Neural progenitor cell (in vitro differentiated cells): Measurements from ENCODE around the gene BPIFB4. TPM values are rescaled to one million over a fixed set of nuclear protein-coding genes. Genes with fewer than 3 reads are reported as not detected.

ENCODE experiments used
- DNase-seq: peaks from one replicate; pipeline ENCODE4 v3.0.0-alpha.2; 2016; ENCODE audit warnings: low spot score
- H2AFZ ChIP-seq: fragments of 200-600 bp; sonication (generic); replicated peaks from 2 replicates; pipeline ENCODE4 v1.6.1; 2016; ENCODE audit warnings: antibody characterized with exemption
- H3F3A ChIP-seq: fragments of 200-600 bp; sonication (generic); 2 replicates; pipeline ENCODE4 v1.6.1; 2016; ENCODE audit warnings: antibody characterized with exemption, low read depth
- H3K27ac ChIP-seq: fragments of 200-600 bp; sonication (generic); 2 replicates; pipeline ENCODE4 v1.5.1; 2016; ENCODE audit warnings: mild to moderate bottlenecking
- H3K27me3 ChIP-seq: fragments of 200-600 bp; sonication (generic); 2 replicates; pipeline ENCODE4 v1.6.1; 2016; ENCODE audit warnings: mild to moderate bottlenecking, moderate library complexity
- H3K36me3 ChIP-seq: fragments of 200-600 bp; sonication (generic); 2 replicates; pipeline ENCODE4 v1.5.1; 2016
- H3K4me1 ChIP-seq: fragments of 200-600 bp; sonication (generic); 2 replicates; pipeline ENCODE4 v1.6.1; 2016; ENCODE audit warnings: mixed run types
- H3K4me2 ChIP-seq: fragments of 200-600 bp; sonication (generic); 2 replicates; pipeline ENCODE4 v1.6.1; 2016
- H3K4me3 ChIP-seq: fragments of 200-600 bp; sonication (generic); 2 replicates; pipeline ENCODE4 v1.5.1; 2016
- H3K79me2 ChIP-seq: fragments of 200-600 bp; sonication (generic); 2 replicates; pipeline ENCODE4 v1.6.1; 2016; ENCODE audit warnings: low read depth
- H3K9ac ChIP-seq: fragments of 200-600 bp; sonication (generic); 2 replicates; pipeline ENCODE4 v1.6.1; 2016
- H3K9me3 ChIP-seq: fragments of 200-600 bp; sonication (generic); 2 replicates; pipeline ENCODE4 v1.5.1; 2016; ENCODE audit warnings: low read depth
- H4K20me1 ChIP-seq: fragments of 200-600 bp; sonication (generic); 2 replicates; pipeline ENCODE4 v1.6.1; 2016; ENCODE audit warnings: low read depth
- H3K27ac Mint-ChIP-seq: 3 replicates; pipeline ENCODE4 v1.8.0; 2021; ENCODE audit warnings: mixed read lengths
- H3K27me3 Mint-ChIP-seq: 2 replicates; pipeline ENCODE4 v1.8.0; 2022; ENCODE audit warnings: low read depth, mild to moderate bottlenecking, inconsistent platforms, moderate library complexity, mixed read lengths; ENCODE audit not compliant: insufficient read depth
- H3K36me3 Mint-ChIP-seq: 3 replicates; pipeline ENCODE4 v1.8.0; 2021; ENCODE audit warnings: mixed read lengths
- H3K4me1 Mint-ChIP-seq: 3 replicates; pipeline ENCODE4 v1.8.0; 2021; ENCODE audit warnings: mixed read lengths
- H3K4me3 Mint-ChIP-seq: 3 replicates; pipeline ENCODE4 v1.8.0; 2021; ENCODE audit warnings: mild to moderate bottlenecking, moderate library complexity, mixed read lengths
- H3K9me3 Mint-ChIP-seq: 3 replicates; pipeline ENCODE4 v1.8.0; 2020; ENCODE audit warnings: mixed read lengths
- CTCF ChIP-seq: fragments of 200-600 bp; sonication (generic); IDR thresholded peaks from 2 replicates; pipeline ENCODE4 v1.5.1; 2017; ENCODE audit warnings: antibody characterized with exemption, mild to moderate bottlenecking
- EZH2 ChIP-seq: fragments of 200-600 bp; sonication (generic); IDR thresholded peaks from 2 replicates; pipeline ENCODE4 v1.6.1; 2017; ENCODE audit warnings: antibody characterized with exemption, mild to moderate bottlenecking, moderate library complexity
- EZH2phosphoT487 ChIP-seq: fragments of 200-600 bp; sonication (generic); IDR thresholded peaks from 2 replicates; pipeline ENCODE4 v1.6.1; 2017; ENCODE audit warnings: antibody characterized with exemption
- total RNA-seq: library from RNA; depleted of rRNA; stranded (reverse); fragments of >200 nt; gene quantifications from 2 replicates; pipeline ENCODE4 v1.2.3, GENCODE V29; 2015; ENCODE audit warnings: low replicate concordance

Gene BPIFB4
- total RNA-seq, 1 donor from 2014 or later = not detected

DNA sequence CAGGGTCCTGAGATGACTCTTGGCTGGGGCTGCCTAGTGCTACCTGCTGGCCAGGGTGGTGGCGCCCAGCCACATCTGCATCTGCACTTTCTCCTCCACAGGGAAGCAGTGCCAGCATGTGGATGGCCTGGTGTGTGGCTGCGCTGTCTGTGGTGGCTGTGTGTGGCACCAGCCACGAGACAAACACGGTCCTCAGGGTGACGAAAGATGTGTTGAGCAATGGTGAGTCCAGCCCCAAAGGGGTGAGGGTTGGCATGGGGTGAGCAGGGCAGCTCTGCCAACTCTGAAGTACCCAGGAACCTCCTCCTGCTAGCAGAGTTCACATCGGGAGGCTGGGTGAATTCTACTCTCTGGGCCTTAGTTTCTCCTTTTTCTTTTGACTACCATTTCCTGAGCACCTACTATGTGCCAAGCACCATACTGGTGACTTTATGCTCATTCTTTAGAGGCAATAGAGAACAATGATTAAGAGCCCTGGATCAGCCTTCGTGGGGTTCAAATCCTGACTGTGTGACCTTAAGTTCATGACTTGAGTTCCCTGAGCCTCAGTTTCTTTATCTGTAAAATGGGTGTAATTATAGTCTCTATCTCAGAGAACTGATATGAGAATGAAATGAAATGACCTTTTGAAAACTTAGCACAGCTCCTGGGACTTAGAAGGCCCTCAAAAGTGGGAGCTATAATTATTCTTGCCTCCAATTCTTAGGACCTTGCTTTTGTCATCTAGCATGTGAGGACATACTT, 2.1 kb downstream of the BPIFB4 start:
- Histone ChIP-seq H3K4me2 (no peak overlapping the region), H3K4me1 (no peaks in the 10 kb centered on the region), H3K9ac (no peak overlapping the region), H4K20me1 (no peaks in the 10 kb centered on the region), H3K36me3 (no peaks in the 10 kb centered on the region), H3K9me3 (no peaks in the 10 kb centered on the region), H3K27ac (no peak overlapping the region), H3K79me2 (no peaks in the 10 kb centered on the region), H3K27me3 (no peaks in the 10 kb centered on the region), H3F3A (no peaks in the 10 kb centered on the region), H2AFZ (no peak overlapping the region), H3K4me3 (no peak overlapping the region)
- Mint-ChIP-seq H3K4me1 (peaks cover 2% of the 10 kb centered on the region), H3K27me3 (peaks cover 8% of the 10 kb centered on the region), H3K27ac (no peak overlapping the region), H3K4me3 (no peak overlapping the region), H3K9me3 (no peaks in the 10 kb centered on the region), H3K36me3 (no peaks in the 10 kb centered on the region)
- no peak for DNase-seq
- TF ChIP-seq CTCF (no peak), EZH2phosphoT487 (no peak), EZH2 (no peak)

DNA sequence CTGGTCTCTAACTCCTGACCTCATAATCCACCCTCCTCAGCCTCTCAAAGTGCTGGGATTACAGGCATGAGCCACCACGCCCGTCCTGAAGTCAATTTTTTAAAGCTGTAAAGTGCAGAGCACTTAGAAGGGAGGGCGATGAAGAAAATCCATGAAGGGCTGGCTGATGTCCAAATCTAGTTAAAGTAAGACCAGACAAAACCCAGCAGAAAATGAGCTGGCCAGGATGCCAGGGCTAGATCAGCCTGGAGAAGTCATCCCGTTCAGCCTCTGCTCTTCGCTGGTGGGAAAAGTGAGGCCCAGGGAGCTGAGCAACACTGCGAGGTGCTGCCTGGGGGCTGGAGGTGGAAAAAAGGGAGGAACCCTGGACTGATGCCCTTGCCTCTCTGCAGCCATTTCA, 3.1 kb downstream of the BPIFB4 start:
- Mint-ChIP-seq H3K4me3 (peak overlapping the region; percentile 37), H3K9me3 (no peaks in the 10 kb centered on the region), H3K36me3 (no peaks in the 10 kb centered on the region), H3K27me3 (peaks cover 8% of the 10 kb centered on the region), H3K4me1 (peaks cover 2% of the 10 kb centered on the region), H3K27ac (no peak overlapping the region)
- Histone ChIP-seq H3F3A (no peaks in the 10 kb centered on the region), H3K79me2 (no peaks in the 10 kb centered on the region), H3K9me3 (no peaks in the 10 kb centered on the region), H3K4me2 (no peak overlapping the region), H3K4me1 (no peaks in the 10 kb centered on the region), H3K4me3 (no peak overlapping the region), H3K9ac (no peak overlapping the region), H3K36me3 (no peaks in the 10 kb centered on the region), H3K27ac (no peak overlapping the region), H4K20me1 (no peaks in the 10 kb centered on the region), H2AFZ (no peak overlapping the region), H3K27me3 (no peaks in the 10 kb centered on the region)
- DNase-seq = no peak
- TF ChIP-seq EZH2 (no peak), EZH2phosphoT487 (no peak), CTCF (no peak)

GRCh38 chr20:33083544-33084340, 4.3 kb downstream of the BPIFB4 start:
- H4K20me1 ChIP-seq = no peaks in the 10 kb centered on the region
- H3K27me3 ChIP-seq = no peaks in the 10 kb centered on the region
- no peaks in the 10 kb centered on the region for H3K79me2 ChIP-seq
- H3K9ac ChIP-seq = no peak overlapping the region
- Mint-ChIP-seq H3K9me3 (no peaks in the 10 kb centered on the region), H3K27me3 (peaks cover 7% of the 10 kb centered on the region), H3K27ac (no peak overlapping the region), H3K4me3 (no peak overlapping the region), H3K4me1 (peaks cover 2% of the 10 kb centered on the region), H3K36me3 (no peaks in the 10 kb centered on the region)
- no peak overlapping the region for H3K27ac ChIP-seq
- no peaks in the 10 kb centered on the region for H3K36me3 ChIP-seq
- no peak overlapping the region for H3K4me2 ChIP-seq
- no peak for DNase-seq
- no peak overlapping the region for H2AFZ ChIP-seq
- H3K4me1 ChIP-seq = no peaks in the 10 kb centered on the region
- no peak for TF ChIP-seq EZH2
- no peak for TF ChIP-seq CTCF
- no peak for TF ChIP-seq EZH2phosphoT487
- no peak overlapping the region for H3K4me3 ChIP-seq
- H3K9me3 ChIP-seq = no peaks in the 10 kb centered on the region
- H3F3A ChIP-seq = no peaks in the 10 kb centered on the region
